Measurements from ENCODE around the gene COPS6.

The COPS6 gene

DNA sequence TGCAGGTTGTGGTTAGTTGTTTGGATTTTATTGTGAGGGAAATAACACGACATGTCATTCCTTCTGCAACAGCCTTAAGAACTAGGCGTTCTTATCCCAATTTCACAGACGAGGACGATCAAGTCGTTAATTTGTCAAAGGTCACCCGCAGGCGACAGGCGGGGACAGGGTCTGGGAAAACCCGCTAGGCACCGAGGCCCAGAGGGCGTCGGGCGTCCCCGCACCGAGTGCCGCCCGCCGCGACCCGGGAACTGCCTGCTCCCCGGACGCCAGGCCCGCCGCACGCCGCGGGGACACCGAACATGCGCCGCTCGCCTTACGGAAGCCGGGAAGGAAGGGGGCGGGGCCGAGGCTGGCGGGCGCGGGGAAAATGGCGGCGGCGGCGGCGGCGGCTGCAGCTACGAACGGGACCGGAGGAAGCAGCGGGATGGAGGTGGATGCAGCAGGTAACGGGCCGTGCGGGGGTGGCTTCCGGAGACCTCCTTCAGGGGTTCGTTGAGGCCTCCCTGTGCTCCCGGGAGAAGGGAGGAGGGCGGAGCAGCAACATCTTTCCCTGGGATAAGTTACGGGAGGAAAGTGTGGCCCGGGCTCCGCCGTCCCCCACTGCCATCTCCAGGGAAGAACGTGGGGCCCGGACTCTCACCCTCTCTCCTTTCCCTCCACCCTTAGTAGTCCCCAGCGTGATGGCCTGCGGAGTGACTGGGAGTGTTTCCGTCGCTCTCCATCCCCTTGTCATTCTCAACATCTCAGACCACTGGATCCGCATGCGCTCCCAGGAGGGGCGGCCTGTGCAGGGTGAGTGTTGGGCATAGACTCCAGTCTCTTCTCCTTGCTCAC lies at the start of gene COPS6:
TSS of gene COPS6 (plus strand) at position 349 of the 837 bp plus-strand sequence. CDS start at position 371, 22 bp downstream.
- DNase-seq: peak; percentile 82

DNA sequence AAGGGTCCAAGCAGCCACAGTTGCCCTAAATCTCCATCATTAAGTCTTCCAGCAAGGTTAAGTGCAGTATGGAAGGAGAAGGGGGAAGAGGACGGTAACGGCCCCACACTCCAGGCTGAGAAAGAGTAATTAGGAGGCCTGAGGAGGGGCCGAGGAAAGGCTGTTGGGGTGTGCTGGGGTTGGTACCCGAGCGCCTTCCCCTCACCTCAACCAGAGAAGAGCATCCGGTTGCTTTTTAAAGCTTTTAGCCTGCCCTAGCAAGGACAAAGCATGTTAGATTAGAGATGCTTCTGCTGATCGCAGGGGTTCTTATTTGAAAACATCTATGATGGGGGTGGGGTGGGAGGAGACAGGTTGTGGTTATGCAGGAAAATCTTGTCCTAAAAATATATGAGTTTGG lies 48.2 kb upstream of the COPS6 start:
- no peak for DNase-seq

DNA sequence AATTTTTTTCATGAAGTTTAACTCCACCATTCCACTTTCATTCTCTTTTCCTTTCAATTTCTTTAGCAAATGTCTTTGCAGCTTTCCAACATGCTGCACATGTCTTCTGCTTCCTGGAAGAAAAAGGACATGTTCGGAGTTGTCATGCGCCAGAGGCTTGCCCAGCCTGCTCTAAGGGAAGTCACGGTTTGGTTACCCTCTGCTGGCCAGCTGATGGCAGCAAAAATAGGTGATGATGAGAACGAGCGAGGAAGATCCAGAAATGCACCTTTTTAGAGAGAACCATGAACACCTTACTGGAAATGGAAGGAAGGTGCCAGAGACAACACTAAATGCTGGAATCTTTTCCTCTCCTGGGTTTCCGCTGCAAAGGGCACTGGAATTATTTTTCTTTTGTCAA lies 44.1 kb upstream of the COPS6 start:
- no peak for DNase-seq

DNA sequence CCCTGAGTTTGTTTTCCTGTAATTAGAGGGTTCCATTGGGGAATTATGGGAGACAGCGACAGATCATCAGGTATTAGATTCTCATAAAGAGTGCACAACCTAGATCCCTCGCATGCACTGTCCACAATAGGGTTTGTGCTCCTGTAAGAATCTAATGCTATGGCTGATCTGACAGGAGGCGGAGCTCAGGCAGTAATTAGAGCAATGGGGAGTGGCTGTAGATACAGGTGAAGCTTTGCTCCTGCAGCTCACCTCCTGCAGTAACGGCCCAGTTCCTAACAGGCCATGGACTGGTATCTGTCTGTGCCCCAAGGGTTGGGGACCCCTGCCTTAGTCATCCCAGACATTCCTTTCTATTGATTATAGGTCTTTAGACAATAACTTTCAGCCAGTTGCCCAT lies 40.1 kb upstream of the COPS6 start:
- no peak for DNase-seq

DNA sequence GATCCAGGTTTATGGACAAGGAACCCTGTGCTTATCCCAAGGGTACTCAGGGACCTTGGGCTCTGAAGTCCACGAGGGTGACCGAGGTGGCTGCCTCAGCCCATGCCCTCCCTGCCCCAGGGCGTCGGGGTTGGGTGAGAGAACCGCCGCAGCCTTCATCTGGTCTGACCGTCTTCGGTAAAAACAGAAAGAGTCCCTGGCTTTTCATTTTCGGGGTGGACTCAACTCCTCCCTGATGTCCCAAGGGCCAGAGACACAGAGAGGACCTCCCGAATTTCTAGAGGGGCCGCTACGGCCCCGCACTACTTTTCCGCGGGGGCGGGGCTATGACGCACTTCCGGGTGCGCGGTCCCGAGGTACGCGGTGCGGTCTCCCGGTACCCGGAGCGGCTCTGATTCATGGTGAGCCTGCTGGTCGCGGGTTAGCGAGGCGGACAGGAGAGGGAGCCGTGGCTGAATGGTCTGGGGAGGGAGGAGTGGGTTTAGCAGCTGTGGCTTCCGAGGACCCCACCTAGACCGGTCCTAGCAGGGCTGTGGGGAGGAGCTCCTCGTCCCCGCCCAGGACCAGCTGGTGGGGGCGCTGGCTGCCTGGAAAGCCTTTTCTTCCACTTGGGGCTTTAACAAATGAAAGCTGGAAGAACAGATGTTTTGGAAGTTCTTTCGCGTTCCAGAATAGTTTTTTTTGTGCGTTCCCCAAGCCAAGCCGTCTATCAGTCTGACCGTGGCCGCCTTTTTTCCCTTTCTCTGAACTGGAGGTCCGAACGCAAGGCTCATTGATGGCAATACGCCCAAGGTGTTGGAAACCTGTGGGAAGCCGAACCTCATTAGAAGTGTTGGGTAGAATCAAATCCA lies 39.1 kb upstream of the COPS6 start, which contains the start of gene ZSCAN21:
TSS of gene ZSCAN21 (plus strand) at position 334 of the 851 bp plus-strand sequence. CDS start 7,233 bp downstream, outside the sequence.
- peak; percentile 77 for DNase-seq

DNA sequence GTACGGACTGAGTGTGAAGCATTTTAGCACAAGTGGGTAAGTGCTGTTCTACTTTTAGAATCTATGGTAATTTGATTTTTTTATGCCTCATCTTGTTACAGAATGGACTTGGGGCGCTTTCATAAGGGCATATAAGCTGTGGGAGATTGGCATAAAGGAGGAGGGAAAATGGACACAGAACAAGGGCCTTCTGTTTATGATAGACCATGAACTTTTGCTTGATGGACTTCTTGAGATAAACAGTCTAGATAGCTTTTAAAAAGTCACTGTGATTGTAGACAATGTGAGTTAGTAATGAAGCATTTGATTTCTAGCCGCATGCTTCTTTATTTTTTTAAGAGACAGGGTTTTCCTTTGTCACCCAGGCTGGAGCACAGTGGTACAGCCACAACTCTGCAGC lies 37.2 kb upstream of the COPS6 start:
- no peak for DNase-seq

DNA sequence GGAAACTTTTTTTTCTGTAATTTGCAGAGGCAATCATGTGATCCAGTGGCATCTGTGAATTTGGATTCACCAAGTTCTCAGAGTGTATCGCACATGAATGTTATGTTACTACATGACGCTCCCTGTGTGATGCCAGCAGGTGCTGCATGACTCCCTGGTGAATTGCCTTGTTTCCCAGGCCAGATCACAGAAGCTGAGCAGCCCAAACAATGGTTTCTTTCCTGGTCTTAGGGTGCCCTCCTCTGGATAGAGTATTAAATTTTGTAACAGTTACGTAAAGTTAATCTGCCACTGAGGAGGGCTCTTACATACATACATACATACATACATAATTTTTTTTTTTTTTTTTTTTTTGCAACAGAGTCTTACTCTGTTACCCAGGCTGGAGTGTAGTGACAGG lies 35.6 kb upstream of the COPS6 start:
- no peak for DNase-seq

DNA sequence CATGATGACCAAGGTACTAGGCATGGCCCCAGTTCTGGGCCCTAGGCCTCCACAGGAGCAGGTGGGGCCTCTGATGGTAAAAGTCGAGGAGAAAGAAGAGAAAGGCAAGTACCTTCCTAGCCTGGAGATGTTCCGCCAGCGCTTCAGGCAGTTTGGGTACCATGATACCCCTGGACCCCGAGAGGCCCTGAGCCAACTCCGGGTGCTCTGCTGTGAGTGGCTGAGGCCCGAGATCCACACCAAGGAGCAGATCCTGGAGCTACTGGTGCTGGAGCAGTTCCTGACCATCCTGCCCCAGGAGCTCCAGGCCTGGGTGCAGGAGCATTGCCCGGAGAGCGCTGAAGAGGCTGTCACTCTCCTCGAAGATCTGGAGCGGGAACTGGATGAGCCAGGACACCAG lies 31.8 kb upstream of the COPS6 start:
- DNase-seq: no peak

DNA sequence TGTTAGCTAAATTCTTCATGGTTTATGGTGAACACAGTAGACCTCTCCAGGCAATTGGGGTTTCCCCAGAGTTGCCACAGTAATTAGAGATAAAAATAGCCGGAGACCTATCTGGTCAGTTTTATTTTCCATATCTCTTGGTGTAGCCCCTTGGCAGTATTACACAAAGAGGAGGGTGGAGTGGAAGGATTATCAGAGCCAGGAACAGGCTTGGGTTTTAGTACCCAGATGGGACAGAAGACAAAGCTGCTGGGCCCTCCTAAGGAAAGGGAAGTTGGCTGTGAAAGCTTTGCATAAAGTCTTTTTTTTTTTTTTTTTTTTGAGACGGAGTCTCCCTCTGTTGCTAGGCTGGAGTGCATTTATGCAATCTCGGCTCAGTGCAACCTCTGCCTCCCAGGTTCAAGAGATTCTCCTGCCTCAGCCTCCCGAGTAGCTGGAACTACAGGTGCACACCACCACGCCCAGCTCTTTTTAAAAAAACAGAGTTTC lies 29.5 kb upstream of the COPS6 start:
- DNase-seq: no peak

DNA sequence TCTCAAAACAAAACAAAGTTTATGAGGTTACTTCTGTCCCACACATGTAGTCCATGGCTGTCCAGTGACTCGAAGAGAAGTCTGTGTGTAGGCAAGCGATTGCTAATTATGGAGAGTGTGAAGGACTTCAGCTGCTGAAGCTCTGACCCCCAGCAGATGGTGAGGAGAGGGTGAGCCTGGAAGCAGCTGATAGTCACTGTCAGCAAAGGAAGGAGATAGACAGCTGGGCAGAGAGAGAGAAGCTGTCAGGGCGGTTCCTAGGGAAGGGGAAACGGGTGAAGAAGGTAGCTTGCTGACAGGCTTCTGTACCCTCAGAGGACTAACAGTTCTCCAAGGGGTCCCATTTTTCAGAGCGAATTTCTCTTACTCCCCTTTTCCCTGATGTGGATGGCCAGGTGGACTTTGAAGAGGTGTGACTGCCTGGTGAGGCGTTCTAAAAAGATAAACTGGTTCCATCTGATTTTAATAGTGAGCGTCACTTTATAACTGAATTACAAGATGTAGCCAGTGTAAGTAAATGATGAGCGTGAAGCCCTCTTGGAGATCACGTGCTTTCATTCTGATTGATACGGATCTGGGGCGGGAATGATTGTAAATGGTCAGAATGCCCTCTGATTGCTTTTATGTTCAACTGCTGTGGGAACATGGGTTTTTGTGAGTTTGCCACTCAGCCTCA lies 27.1 kb upstream of the COPS6 start:
- no peak for DNase-seq

DNA sequence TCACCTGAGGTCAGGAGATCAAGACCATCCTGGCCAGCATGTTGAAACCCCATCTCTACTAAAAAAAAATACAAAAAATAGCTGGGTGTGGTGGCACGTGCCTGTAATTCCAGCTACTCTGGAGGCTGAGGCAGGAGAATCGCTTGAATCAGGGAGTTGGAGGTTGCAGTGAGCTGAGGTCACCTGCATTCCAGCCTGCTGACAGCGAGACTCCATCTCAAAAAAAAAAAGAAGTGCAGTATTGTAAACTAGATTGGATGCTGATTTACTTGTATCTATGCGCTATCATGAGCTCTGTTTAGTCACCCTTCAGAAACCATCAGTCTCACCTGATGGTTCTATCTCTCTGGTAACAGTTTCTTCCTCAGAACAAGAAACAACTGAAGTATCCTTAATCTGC lies 25.4 kb upstream of the COPS6 start:
- no peak for DNase-seq

DNA sequence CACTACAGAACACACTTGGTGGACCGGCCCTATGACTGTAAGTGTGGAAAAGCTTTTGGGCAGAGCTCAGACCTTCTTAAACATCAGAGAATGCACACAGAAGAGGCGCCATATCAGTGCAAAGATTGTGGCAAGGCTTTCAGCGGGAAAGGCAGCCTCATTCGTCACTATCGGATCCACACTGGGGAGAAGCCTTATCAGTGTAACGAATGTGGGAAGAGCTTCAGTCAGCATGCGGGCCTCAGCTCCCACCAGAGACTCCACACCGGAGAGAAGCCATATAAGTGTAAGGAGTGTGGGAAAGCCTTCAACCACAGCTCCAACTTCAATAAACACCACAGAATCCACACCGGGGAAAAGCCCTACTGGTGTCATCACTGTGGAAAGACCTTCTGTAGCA lies 24.6 kb upstream of the COPS6 start:
- no peak for DNase-seq

DNA sequence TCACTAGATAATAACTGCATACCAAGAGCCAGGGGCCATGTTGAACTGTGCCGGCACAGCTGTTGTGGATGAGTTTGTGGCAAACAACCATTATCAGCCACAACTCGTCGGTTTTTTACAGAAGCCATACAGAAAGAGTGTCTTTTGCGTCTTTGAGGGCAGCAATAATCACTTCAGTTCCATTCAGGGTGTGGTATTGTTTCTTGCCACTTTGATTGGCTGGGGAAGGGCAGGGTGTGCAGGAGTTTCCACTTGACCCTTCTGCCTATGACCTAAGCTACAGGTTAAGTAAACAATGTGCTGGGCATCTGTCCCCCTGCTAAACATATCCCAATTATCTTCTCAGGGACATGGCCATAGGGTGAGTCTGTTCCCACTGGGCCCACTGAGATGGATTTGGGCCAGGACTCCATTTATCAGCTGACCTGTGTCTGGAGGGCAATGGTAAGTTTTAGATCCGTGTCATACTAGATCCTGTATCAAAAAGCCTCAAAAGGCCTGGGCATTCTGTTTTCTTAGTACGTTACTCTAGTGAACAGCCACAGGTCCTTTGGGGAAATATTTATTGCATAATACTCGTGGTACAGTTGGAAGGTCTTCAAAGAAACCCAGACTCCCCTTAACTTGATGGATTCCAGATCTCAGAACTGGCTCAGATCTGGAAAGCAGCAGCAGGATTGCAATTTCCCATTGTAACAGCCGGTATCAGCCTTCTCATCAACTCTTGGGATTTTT lies 23.1 kb upstream of the COPS6 start:
- DNase-seq: no peak

DNA sequence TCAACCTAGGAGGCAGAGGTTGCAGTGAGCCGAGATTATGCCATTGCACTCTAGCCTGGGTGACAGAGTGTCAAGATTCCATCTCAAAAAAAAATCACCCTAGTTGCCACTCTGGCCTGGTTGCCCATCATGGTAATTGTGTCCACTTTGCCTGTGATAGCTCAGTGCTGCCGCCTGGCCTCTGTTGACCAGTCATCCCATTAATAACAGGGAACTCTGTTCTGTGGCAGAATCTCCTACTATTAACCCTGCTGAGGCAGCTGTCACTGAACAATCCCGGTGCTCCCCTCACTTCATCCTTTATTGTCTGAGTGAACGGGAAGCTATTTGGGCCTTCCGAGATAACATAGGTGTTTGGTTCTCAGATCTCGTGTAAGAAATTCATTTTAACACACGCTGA lies 21.8 kb upstream of the COPS6 start:
- DNase-seq: no peak

DNA sequence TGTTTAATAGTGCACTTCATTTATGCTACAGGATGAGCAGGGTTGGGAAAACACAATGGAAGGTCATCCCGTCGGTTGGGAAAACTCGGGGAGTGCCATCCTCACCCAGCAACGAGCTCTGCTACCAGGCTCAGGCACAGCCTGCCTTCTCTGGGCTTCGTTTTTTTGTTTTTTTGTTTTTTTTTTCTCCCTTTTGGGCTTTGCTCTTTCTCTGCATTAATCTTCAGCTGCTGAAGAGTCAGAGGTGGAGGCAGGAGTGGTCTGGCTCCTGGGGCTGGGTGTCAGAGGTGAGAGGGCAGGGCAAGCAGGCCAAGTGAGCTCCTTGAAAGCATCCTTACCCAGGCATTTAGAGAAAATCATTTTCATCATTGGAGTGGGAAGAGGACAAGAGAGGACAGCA lies 18.8 kb upstream of the COPS6 start:
- DNase-seq: no peak

DNA sequence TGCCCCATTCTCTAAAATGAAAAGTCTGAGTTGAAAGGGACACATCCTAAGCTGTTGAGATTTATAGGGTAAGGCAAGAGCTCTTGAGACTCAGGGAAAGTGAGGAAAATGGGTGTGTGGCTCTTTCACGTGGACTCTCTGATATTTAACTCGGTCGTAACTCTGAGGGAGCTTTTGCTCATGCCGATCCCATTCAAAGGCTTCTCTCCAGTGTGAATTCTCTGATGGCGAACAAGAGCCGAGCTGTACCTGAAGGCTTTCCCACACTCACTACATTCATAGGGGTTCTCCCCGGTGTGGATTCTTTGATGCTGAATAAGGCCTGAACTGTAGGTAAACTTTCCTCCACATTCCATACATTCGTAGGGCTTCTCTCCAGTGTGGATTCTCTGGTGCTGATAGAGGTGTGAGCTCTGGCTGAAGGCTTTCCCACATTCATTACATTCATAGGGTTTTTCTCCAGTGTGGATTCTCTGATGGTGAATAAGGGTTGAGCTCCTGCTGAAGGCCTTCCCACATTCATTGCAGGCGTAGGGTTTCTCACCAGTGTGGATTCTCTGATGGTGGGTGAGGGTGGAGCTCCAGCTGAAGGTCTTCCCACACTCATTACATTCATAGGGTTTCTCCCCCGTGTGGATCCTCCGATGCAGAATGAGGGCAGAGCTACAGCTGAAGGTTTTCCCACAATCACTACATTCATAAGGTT lies 17.6 kb upstream of the COPS6 start:
- no peak for DNase-seq

DNA sequence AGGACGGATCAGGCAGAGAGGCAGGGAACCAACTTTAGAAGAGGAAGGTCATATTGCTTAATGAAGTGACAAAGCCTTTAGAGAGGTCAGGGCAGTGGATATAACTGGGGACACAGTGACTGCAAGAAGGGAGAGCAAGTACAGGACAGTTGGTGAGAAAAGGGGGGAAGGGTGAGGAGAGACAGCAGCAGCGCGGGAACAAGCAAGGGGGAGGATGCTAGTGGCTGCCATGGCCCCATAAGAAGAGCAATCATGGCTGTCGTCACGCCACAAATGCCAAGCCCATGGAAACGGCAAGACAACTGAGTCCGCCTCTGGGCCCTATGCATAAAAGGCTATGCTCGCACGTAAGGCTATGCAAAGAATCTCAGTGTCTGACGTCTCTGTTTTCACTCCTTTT lies 16.3 kb upstream of the COPS6 start:
- DNase-seq: no peak

DNA sequence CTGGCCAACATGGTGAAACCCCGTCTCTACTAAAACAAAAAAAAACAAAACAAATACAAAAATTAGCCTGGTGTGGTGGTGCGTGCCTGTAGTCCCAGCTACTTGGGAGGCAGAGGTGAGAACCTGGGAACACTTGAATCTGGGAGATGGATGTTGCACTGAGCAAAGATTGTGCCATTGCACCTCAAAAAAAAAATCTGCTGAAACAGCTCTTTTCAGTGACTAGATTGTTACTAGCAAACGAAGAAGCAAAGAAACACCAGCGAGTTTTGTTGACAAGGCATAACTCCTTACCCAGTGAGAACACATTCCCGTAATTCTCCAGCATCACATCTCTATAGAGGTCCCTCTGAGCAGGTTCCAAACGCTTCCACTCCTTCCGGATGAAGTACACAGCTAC lies 13.9 kb upstream of the COPS6 start:
- DNase-seq: no peak

DNA sequence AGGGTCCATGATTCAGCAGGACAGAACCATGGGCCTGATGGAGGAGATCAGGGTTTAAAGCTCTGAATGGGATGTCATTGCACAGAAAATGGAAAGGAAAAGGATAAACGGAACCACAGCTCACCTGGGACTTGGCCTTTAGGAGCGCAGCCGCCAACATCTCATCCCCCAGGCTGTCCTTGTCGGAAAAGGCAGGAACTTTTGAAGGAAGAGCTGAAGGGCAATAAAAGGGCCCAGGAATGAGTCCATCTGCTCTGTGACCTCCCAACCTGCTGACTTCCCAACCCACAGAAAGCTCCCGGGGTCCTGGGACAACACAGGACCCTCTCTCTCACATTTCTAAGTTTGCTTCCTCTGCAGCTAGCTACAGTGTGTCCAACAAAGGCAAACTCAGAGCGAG lies 13.4 kb upstream of the COPS6 start:
- DNase-seq: no peak

DNA sequence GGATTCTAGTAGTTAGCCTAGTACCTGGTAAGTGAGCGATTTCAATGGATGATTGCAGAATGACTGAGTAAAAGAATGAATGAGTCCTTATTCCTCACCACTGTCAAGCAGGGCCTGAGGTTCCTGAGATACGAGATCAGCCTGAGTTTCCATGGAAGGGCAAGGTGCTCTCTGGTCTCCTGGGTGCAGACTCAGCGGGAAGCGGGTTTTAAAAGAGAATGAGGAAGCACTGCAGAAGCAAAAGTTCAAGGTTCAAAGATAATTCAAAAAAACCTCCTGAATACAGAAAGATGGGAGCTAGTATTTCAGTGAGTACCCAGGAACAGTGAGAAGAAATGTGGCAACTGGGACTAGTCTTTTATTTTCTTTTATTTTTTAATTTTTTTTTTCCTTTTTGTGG lies 11.6 kb upstream of the COPS6 start:
- no peak for DNase-seq

DNA sequence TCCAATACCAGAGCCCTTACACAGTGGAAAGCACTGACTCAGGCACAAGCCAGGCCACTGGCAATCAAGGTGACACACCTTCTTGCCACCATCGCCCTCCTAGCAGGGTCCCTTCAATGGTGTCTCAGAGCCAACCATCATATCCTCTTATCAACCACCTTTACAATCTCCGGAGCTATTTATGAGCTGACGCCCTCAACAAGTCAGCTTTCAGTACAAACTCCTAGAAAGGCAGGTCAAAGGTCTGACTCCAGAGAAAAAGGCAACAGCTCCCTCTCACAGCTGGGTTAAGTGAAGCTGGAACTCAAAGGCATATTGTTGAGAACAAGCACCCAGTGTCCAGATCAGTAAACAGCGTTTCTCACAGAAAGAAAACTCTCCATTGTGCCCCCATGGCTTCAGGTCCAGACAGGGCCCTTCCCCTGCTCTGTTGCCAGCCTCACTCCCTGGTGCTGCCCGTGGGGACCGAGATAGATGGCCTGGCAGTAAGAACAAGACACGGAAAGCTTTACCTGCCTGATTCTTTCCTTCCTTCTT lies 9.7 kb upstream of the COPS6 start:
- no peak for DNase-seq

Measured in stimulated activated naive CD4-positive, alpha-beta T cell treated with Interleukin-2 at 50 U/mL for 16 hours (primary cell).